ENCODE results near the gene PTPN7. TPM values are rescaled to one million over a fixed set of nuclear protein-coding genes. Genes with fewer than 3 reads are reported as not detected.
A peak's percentile ranks its signal among the peaks of the same experiment; 100 is the strongest.

The PTPN7 gene
- total and polyA plus RNA-seq, 2 of the 13 experiments (the other 11 are each of a cell fraction or from before 2014, with no cell fraction given), result not detected

DNA sequence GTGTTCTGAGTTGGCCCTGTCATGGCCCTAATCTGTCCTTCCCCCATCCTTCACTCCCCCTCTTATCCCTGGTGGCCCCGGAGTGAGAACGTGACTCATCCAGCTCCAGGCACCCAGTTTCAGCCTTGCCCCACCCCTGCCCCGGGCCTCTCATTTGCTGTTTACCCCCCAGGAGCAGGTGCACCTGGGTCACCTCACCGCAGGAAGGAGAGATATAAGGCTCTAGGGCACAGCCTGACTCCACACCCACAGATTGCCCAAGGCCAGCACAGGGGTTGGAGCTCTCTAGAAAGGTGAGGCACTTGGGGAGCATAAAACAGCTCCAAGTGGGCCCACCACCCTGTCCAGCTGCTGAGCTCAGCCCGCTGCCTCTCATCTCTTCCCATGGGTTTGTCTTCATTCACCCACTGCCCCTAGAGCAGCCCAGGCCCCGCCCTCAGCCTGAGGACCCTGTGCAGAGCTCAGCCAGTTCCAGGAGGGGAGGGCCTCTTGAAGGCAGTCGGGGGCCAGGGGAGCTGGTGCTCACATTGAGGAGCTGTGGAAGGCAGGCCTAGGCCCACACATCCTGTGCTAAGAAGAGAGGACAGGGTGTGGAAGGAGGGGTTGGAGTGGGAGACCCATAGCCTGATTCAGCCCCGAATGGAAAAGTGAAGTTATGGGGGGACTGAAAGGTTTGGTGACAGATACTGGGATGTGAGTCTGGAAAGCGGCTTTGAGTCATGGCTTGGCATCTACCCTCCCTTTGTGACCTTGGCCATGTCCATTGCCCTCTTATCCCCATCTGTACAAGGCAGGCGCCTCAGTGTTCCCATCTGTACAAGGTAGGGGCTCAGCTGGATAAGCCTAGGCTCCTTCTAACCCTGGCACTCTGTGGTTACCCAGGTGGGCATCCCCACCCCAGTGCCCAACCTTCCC lies 53.8 kb downstream of the PTPN7 start:
- ATAC-seq (peak; percentile 23), FAIRE-seq (no peak), DNase-seq (ENCODE audit: low spot score) (no peak)
- Histone ChIP-seq H3K4me3 (replicated peaks in 1 of 3; ENCODE audit: insufficient read depth in 1 of 3, low read depth in 2 of 3, low read length in 3 of 3) (no peak overlapping the region), H3K27ac (ENCODE audit: extremely low read length, insufficient read depth, low read length) (no peak overlapping the region), H3K27me3 (ENCODE audit: control insufficient read depth in 1 of 2, insufficient read depth in 2 of 2, low read length in 2 of 2) (peaks cover 3 to 5% of the 10 kb centered on the region in 2 experiments; a peak in 2 of 5 replicates), H3K9me3 (ENCODE audit: low read length) (no peaks in the 10 kb centered on the region), H2AFZ (ENCODE audit: low read length) (no peak overlapping the region), H3K4me2 (ENCODE audit: low read depth, low read length) (peak overlapping the region; percentile 24; the same call in 1 of the 2 replicates), H4K20me1 (ENCODE audit: insufficient read depth, low read length) (no peaks in the 10 kb centered on the region), H3K9ac (ENCODE audit: insufficient read depth, low read depth, low read length) (no peak overlapping the region), H3K36me3 (replicated peaks in 1 of 2; ENCODE audit: control insufficient read depth in 1 of 2, insufficient read depth in 2 of 2, low read length in 2 of 2) (no peaks in the 10 kb centered on the region), H3K79me2 (ENCODE audit: insufficient read depth, low read length) (no peaks in the 10 kb centered on the region), H3K4me1 (ENCODE audit: insufficient read depth, low read length) (peaks cover 54% of the 10 kb centered on the region)
- WGBS (ENCODE audit: low lambda C conversion rate), result 21% methylated on average over 7 of the region's 10 CpGs
- intact Hi-C loops (cut with micrococcal nuclease; ENCODE audit: unreplicated experiment) (no loop called here), in situ Hi-C loops (cut with HindIII; ENCODE audit: extremely low pct_ligation_motif_present, low pct_unique_long_range_greater_than_20kb) (no loop called here)
- BruUV-seq (replicated peaks), result no TSS peak
- CTCF ChIA-PET (ENCODE audit: low intra/inter-chr PET ratio, low total read pairs), result no interaction called here
- TF ChIP-seq FOSL2 (CRISPR knock-in tag; IDR thresholded peaks at IDR 0.05) (0 out of 2 replicates have a peak, but pooled peaks have one; percentile 17), DNMT3B (CRISPR knock-in tag; conservative IDR thresholded peaks at IDR 0.05) (no peak)
- TF ChIP-seq, protein P1, sequence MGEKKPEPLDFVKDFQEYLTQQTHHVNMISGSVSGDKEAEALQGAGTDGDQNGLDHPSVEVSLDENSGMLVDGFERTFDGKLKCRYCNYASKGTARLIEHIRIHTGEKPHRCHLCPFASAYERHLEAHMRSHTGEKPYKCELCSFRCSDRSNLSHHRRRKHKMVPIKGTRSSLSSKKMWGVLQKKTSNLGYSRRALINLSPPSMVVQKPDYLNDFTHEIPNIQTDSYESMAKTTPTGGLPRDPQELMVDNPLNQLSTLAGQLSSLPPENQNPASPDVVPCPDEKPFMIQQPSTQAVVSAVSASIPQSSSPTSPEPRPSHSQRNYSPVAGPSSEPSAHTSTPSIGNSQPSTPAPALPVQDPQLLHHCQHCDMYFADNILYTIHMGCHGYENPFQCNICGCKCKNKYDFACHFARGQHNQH (CRISPR knock-in tag; IDR thresholded peaks at IDR 0.05), result no peak
- POLR2A ChIA-PET, result interaction anchor here (2.0 to 4.0 kb wide), 2 partner anchors 20 to 96 kb away, joined by 11 to 22 read pairs; partner anchors contain the start of gene ELF3

DNA sequence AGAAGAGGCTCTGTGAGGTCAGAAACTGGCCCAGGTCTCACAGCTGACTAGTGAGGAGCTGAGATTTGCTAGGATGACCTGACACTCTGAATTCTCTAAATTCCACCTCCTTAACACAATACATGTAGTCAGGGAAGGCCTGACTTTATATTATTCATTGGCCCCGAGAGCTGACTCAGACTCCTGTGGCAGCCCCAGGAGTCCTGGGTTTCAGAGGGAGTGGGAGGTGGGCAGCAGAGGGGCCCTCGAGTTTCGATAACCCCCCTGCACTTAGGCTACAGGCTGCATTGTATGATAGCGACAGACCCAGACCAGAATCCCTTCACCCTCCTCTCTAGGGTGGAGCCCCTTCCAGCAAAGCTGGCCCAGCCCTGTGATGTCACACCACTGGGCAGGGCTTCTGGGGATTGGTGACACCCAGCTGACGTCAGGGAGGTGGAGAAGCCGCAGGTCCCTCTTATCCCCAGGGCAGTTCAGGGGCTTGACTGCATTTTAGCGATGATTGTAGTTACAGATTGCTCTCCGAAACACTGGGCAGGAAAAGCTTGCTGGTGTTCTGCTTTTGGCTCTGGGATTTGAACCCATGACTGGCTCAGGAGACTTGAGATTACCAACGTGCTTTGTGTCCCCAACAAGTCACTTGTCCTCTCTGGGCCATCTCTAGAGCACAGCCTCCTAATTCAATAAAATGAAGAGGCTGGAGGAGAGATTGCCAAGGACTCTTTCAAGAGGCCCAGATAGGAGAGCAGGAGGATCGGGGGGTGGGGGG lies 54.6 kb downstream of the PTPN7 start:
- Histone ChIP-seq H3K4me1 (ENCODE audit: insufficient read depth, low read length) (peaks cover 51% of the 10 kb centered on the region), H3K4me2 (ENCODE audit: low read depth, low read length) (peak overlapping the region; percentile 24; the same call in 1 of the 2 replicates), H2AFZ (ENCODE audit: low read length) (no peak overlapping the region), H3K9me3 (ENCODE audit: low read length) (no peaks in the 10 kb centered on the region), H3K36me3 (replicated peaks in 1 of 2; ENCODE audit: control insufficient read depth in 1 of 2, insufficient read depth in 2 of 2, low read length in 2 of 2) (no peaks in the 10 kb centered on the region), H3K4me3 (replicated peaks in 1 of 3; ENCODE audit: insufficient read depth in 1 of 3, low read depth in 2 of 3, low read length in 3 of 3) (no peak overlapping the region), H3K27ac (ENCODE audit: extremely low read length, insufficient read depth, low read length) (no peak overlapping the region), H3K27me3 (ENCODE audit: control insufficient read depth in 1 of 2, insufficient read depth in 2 of 2, low read length in 2 of 2) (peaks cover 3 to 5% of the 10 kb centered on the region in 2 experiments; a peak in 2 of 5 replicates), H4K20me1 (ENCODE audit: insufficient read depth, low read length) (no peaks in the 10 kb centered on the region), H3K9ac (ENCODE audit: insufficient read depth, low read depth, low read length) (no peak overlapping the region), H3K79me2 (ENCODE audit: insufficient read depth, low read length) (no peaks in the 10 kb centered on the region)
- no TSS peak for BruUV-seq (replicated peaks)
- no peak; the same call in 2 of the 3 replicates for ATAC-seq
- CTCF ChIA-PET (ENCODE audit: low intra/inter-chr PET ratio, low total read pairs), result no interaction called here
- no peak for DNase-seq (ENCODE audit: low spot score)
- in situ Hi-C loops (cut with HindIII; ENCODE audit: extremely low pct_ligation_motif_present, low pct_unique_long_range_greater_than_20kb) (no loop called here), intact Hi-C loops (cut with micrococcal nuclease; ENCODE audit: unreplicated experiment) (no loop called here)
- POLR2A ChIA-PET, result interaction anchor here (2.0 to 4.0 kb wide), 2 partner anchors 20 to 95 kb away, joined by 11 to 22 read pairs; partner anchors contain the start of gene ELF3
- 11% methylated on average over 3 of the region's 10 CpGs for WGBS (ENCODE audit: low lambda C conversion rate)
- no peak for FAIRE-seq
- TF ChIP-seq, protein P2, sequence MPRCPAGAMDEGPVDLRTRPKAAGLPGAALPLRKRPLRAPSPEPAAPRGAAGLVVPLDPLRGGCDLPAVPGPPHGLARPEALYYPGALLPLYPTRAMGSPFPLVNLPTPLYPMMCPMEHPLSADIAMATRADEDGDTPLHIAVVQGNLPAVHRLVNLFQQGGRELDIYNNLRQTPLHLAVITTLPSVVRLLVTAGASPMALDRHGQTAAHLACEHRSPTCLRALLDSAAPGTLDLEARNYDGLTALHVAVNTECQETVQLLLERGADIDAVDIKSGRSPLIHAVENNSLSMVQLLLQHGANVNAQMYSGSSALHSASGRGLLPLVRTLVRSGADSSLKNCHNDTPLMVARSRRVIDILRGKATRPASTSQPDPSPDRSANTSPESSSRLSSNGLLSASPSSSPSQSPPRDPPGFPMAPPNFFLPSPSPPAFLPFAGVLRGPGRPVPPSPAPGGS (CRISPR knock-in tag; IDR thresholded peaks at IDR 0.05), result no peak
- TF ChIP-seq CREB1 (IDR thresholded peaks at IDR 0.05) (peak; percentile 85), CREB1 (CRISPR knock-in tag; IDR thresholded peaks at IDR 0.05) (no peak), HNRNPL (IDR thresholded peaks at IDR 0.05; ENCODE audit: low read depth, low read length) (no peak), GFI1 (CRISPR knock-in tag; IDR thresholded peaks at IDR 0.05; ENCODE audit: borderline replicate concordance) (peak; percentile 75; the same call in 1 of the 2 replicates)
